ENCODE data around the gene AHRR. TPM values are rescaled to one million over a fixed set of nuclear protein-coding genes. Genes with fewer than 3 reads are reported as not detected.

The AHRR gene
- total and polyA plus RNA-seq, 9 of the 15 experiments (the other 6 are each of a cell fraction or from before 2014, with no cell fraction given), result 0.06 to 1.6 (median 0.75) TPM; not detected in 1

DNA sequence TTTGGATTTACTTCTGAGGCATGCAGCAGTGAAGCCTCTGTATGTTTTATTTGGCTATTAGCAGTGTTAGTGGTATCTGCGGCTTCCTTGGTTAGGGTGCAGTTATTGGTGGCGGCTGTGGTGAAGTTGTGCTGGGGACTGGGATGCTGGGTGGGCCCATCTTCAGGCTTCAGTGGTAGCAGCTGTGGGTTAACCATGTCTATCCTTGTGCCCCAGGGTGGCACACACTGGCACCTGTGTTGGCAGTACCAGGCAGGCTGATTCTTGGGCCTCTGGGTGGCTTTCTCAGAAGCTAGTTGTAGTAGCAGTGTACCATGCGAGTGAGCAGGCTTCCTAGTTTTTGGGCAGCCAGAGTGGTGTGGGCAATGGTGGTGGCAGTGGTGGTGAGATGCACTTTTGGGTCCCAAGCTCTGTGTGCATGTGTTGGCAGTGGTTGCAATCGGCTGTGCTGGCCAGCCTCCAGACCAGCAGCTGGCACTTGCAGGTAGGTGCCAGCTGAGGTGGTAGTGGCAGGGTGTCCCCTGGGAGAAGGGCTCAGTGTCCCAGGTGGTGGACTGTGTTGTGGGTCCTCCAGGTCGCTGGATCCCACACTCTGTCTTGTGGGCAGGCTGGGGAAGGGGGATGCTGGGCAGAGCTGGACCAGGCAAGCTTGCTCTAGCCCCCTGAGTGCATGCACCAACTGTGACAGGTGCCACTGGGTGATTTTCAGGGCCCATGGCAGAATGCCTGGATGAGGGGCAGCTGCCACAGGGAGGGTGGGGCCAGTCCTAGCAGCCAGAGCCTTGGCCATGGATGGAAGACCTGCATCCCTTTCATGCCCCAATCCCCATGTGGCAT, 13.6 kb downstream of the AHRR start (continued):
- TF ChIP-seq, protein P1, sequence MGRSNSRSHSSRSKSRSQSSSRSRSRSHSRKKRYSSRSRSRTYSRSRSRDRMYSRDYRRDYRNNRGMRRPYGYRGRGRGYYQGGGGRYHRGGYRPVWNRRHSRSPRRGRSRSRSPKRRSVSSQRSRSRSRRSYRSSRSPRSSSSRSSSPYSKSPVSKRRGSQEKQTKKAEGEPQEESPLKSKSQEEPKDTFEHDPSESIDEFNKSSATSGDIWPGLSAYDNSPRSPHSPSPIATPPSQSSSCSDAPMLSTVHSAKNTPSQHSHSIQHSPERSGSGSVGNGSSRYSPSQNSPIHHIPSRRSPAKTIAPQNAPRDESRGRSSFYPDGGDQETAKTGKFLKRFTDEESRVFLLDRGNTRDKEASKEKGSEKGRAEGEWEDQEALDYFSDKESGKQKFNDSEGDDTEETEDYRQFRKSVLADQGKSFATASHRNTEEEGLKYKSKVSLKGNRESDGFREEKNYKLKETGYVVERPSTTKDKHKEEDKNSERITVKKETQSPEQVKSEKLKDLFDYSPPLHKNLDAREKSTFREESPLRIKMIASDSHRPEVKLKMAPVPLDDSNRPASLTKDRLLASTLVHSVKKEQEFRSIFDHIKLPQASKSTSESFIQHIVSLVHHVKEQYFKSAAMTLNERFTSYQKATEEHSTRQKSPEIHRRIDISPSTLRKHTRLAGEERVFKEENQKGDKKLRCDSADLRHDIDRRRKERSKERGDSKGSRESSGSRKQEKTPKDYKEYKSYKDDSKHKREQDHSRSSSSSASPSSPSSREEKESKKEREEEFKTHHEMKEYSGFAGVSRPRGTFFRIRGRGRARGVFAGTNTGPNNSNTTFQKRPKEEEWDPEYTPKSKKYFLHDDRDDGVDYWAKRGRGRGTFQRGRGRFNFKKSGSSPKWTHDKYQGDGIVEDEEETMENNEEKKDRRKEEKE (IDR thresholded peaks at IDR 0.05; ENCODE audit: borderline replicate concordance in 1 of 2, control insufficient read depth in 1 of 2, low read depth in 2 of 2, low read length in 1 of 2), result no peak
- TF ChIP-seq NUFIP1 (IDR thresholded peaks at IDR 0.05; ENCODE audit: partially characterized antibody) (no peak), RBM14 (IDR thresholded peaks at IDR 0.05; ENCODE audit: borderline replicate concordance, insufficient read depth, low read depth, low read length) (no peak), GTF2F1 (IDR thresholded peaks at IDR 0.05; ENCODE audit: low read depth, low read length) (no peak), MAFF (IDR thresholded peaks at IDR 0.05; ENCODE audit: low read length) (no peak), ZNF133 (CRISPR knock-in tag; IDR thresholded peaks at IDR 0.05) (no peak)
- TF ChIP-seq, protein P2, sequence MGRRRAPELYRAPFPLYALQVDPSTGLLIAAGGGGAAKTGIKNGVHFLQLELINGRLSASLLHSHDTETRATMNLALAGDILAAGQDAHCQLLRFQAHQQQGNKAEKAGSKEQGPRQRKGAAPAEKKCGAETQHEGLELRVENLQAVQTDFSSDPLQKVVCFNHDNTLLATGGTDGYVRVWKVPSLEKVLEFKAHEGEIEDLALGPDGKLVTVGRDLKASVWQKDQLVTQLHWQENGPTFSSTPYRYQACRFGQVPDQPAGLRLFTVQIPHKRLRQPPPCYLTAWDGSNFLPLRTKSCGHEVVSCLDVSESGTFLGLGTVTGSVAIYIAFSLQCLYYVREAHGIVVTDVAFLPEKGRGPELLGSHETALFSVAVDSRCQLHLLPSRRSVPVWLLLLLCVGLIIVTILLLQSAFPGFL (CRISPR knock-in tag; IDR thresholded peaks at IDR 0.05), result no peak
- TF ChIP-seq, protein P3, sequence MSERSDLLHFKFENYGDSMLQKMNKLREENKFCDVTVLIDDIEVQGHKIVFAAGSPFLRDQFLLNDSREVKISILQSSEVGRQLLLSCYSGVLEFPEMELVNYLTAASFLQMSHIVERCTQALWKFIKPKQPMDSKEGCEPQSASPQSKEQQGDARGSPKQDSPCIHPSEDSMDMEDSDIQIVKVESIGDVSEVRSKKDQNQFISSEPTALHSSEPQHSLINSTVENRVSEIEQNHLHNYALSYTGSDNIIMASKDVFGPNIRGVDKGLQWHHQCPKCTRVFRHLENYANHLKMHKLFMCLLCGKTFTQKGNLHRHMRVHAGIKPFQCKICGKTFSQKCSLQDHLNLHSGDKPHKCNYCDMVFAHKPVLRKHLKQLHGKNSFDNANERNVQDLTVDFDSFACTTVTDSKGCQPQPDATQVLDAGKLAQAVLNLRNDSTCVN (CRISPR knock-in tag; IDR thresholded peaks at IDR 0.05), result no peak
